Coronary artery (tissue), 2 donors: ENCODE results near the gene PSMA6.
"Not testable (repeated sequence)": the region's sequence is repeated elsewhere in the genome, so short reads cannot be mapped to it uniquely, and the experiment has no call there.

ENCODE experiments used
- DNase-seq: peaks from one replicate; pipeline ENCODE4 v3.0.0-alpha.2; 2017; ENCODE audit warnings: low spot score
- H3K27ac ChIP-seq, 2 donors: fragments of 200-600 bp; sonication (generic); one replicate each; pipeline ENCODE4 v1.5.1; 2016 to 2019
- H3K4me3 ChIP-seq: fragments of 200-600 bp; sonication (generic); 2 replicates; pipeline ENCODE4 v1.5.1; 2016; ENCODE audit warnings: mild to moderate bottlenecking, moderate library complexity
- TF ChIP-seq, protein P1 (sequence below): fragments of 200-600 bp; sonication (generic); IDR thresholded peaks from one replicate; pipeline ENCODE4 v1.5.1; 2019; ENCODE audit warnings: antibody characterized with exemption

PSMA6 gene

DNA sequence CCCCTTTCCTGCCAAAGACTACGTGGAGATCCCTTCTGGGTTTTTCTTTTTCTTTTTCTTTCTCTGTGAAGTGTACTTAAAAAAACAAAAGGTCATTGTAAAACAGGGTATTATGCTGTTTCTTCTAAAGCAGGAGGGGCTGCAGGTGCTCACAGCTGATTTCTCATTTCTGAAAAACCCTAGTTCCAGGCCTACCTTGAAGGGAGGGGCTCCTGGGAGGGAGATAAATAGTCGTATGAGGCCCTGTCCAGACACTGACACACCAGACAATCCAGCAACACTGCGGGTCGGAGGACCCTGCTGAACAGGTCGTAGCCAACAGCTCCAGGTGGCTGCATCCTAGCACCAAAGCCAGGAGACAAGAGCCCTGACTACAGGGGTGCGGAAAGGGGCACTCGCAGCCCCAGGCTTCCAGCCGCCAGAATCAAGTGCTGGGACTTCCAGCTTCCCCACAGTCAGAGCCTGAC, 41.1 kb downstream of the PSMA6 start:
- TF ChIP-seq, protein P1, sequence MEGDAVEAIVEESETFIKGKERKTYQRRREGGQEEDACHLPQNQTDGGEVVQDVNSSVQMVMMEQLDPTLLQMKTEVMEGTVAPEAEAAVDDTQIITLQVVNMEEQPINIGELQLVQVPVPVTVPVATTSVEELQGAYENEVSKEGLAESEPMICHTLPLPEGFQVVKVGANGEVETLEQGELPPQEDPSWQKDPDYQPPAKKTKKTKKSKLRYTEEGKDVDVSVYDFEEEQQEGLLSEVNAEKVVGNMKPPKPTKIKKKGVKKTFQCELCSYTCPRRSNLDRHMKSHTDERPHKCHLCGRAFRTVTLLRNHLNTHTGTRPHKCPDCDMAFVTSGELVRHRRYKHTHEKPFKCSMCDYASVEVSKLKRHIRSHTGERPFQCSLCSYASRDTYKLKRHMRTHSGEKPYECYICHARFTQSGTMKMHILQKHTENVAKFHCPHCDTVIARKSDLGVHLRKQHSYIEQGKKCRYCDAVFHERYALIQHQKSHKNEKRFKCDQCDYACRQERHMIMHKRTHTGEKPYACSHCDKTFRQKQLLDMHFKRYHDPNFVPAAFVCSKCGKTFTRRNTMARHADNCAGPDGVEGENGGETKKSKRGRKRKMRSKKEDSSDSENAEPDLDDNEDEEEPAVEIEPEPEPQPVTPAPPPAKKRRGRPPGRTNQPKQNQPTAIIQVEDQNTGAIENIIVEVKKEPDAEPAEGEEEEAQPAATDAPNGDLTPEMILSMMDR: no peak
- H3K27ac ChIP-seq: peak overlapping the region in 1 of 2 donors; percentile 91
- no peak overlapping the region for H3K4me3 ChIP-seq
- no peak for DNase-seq

DNA sequence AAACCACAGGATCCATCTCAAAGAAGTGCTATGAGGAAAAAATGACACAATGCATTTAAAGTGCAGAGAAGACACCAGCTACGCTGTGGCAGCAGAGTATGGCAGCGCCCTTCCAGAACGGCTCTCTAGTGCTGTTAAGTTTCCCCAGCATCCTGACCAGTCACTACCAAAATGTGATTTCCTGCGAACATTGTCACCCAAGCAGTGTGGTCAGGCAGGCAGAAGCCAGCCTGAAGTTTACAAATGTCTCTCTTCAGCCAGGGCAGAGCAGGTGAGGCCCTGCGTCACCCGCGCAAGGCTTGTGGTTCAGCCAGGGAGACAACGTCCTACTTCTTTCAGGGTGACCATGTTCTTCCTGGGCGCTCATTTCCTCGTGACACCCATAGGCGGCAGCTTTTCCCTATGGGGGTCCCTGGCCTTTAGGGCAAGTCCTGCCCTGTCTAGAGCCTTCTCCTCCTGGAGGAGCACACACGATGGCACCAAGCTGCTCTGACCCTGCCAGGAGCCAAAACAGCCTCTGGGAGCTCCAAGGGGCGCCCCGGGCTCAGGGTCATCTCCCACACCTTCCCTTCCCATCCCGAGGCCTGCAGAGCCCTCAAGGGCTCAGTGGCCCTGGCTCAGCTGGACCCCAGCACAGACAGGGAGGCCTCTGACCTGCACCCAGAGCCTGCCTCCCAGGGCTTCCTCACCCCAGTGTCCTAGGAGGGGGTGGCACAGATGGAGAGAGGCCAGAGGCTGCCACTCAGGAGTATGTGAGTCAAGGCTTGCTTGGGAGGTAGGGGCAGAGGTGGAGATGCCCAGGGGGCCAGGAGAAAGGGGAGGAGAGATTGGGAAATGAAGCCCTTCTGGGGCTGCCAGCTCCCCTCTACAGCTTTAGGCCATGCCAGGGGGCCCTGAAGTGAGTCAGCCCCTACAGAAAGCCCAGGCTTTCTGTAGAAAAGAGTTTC, 41.9 kb downstream of the PSMA6 start:
- no peak for DNase-seq
- TF ChIP-seq, protein P1: no peak
- Histone ChIP-seq H3K27ac (peak overlapping the region in 1 of 2 donors; percentile 91), H3K4me3 (no peak overlapping the region)

DNA sequence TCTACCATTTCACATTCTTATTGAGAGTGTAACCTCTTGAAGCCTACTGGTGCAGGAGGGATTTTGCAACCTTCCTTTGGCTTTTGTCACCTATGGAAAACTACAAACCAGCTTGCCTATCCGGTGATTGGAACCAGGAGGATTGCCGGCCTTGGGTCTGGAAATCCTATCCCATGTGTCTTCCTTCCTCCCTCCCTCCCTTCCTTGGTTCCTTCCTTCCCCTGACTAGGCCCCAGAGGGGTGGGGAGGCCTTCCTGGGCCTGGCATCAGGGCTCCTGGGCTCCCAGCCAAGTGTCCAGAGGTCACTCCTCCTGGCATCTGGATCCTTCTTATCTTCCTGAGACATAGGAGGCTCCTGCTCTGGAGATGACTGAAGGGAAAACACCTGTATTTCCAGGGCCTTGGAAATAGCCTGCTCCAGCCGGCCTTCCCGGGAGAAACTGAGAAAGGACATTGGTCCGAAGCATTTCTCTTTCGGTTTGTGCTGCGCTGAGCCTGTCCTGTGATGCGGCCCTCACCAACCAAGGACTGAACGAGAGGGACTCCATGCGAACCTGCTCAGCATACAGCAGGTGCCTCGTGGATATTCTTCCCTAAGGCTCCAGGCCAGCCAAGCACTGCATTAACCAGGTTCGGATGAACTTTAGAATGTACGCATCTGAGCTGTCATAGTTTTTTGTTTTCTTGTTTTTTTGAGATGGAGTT, 43.4 kb downstream of the PSMA6 start:
- H3K4me3 ChIP-seq: peak overlapping the region; percentile 52
- TF ChIP-seq, protein P1: no peak
- no peak for DNase-seq
- peak overlapping the region; percentile 87 to 91 for H3K27ac ChIP-seq

DNA sequence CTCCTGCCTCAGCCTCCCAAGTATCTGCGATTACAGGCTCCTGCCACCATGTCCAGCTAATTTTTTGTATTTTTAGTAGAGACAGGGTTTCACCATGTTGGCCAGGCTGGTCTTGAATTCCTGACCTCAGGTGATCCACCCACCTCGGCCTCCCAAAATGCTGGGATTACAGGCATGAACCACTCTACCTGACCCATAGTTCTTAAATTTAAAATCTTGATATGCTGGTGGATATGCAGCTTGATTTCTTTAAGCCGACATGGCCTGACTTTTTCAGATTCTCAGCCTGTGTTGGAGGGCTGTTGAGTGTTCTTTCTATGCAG, 44.0 kb downstream of the PSMA6 start:
- H3K27ac ChIP-seq: peak overlapping the region; percentile 87 to 91
- peak overlapping the region; percentile 52 for H3K4me3 ChIP-seq
- DNase-seq: not testable (repeated sequence)

DNA sequence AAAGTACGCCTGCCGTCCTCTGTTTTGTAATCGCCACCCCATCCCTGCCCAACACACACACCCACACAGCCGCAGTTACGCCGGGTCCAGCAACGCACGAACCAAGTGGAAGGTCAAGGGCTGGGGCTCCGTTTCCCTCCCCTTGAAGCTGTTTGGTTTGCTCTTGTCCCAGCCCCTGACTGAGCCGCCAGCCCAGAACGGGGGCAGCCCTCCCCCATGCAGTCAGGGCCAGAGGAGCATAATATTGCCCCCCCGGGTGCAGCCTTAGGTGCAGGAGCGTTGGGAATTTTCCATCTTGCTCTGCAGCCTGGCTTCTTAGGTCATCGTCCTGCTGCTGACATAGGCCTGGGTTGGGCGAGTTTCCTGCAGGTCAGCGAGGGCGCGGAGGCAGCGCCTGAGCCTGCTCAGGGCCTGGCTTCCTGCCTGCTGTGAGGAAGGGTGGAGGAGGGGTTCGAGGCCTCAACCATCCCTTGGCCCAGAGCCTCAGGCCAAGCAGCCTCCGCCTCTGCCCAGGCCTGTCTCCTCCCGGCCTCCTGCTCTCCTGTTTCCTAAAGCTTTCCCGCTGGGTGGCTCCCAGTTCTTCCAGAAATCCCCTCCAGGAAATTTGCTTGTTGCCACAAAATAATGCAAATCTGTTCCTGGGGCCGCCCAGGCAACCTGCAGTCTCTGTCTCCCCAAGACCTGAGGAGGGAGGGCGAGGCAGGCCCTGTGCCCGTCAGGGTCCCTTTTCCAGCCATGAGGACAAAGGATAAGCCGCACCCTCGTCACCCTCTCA, 44.5 kb downstream of the PSMA6 start:
- TF ChIP-seq, protein P1: no peak
- Histone ChIP-seq H3K4me3 (peak overlapping the region; percentile 52), H3K27ac (peak overlapping the region; percentile 87 to 91)
- peak; percentile 99 for DNase-seq

DNA sequence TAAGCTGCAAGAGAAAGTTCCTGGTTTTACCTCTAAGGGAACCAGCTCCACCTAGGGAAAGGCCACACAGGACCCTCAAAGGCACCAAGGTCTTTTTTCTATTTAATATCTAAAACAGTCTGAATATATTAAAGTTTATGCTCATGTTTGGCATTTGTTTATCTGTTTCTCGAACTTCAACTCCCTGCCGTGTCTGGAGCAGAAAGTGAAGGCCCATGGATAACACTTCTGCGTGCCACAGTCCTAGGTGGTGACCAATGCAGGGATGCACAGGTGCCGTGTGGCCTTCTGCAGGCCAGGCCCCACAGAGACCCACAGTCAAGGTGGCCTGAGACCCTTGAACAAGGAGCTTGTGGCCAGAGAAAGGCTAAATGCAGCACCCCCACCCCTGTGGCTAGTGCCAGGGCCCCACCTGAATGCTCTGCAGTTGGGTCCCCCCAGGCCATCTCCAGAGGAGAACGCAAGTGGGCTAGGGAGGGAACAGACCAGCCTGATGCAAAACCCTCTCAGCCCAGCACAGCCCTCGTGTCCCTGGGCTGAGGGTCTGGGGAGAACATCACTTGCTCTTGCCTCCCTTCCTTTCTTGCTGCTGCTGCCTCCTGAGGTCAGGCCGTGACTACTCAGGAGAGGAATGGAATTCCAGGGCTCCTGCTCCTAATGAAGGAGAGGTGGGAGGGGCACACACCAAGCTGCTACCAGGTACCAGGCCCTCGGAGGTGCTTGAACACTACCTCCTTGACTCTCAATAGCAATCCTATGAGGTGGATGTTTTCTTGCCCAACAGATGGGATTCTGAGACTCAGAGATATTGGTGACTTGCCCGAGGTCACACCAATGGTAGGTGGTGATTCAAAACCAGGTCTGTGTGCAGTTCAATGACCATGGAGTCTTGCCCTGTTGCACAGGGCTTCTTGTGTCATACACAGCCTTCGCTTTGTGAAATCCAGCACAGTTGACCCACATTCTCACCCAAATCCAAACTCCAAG, 45.4 kb downstream of the PSMA6 start:
- DNase-seq: no peak
- Histone ChIP-seq H3K4me3 (peak overlapping the region; percentile 28), H3K27ac (peak overlapping the region; percentile 87 to 91)
- TF ChIP-seq, protein P1: no peak
